ENCODE measurements around the gene CTBP2.

Gene CTBP2

GRCh38 chr10:125113691-125114371 lies 46.5 kb downstream of the CTBP2 start:
- H3K4me3 ChIP-seq (ENCODE audit: low read depth, low read length): no peak overlapping the region
- DNase-seq (ENCODE audit: low read depth): no peak

DNA sequence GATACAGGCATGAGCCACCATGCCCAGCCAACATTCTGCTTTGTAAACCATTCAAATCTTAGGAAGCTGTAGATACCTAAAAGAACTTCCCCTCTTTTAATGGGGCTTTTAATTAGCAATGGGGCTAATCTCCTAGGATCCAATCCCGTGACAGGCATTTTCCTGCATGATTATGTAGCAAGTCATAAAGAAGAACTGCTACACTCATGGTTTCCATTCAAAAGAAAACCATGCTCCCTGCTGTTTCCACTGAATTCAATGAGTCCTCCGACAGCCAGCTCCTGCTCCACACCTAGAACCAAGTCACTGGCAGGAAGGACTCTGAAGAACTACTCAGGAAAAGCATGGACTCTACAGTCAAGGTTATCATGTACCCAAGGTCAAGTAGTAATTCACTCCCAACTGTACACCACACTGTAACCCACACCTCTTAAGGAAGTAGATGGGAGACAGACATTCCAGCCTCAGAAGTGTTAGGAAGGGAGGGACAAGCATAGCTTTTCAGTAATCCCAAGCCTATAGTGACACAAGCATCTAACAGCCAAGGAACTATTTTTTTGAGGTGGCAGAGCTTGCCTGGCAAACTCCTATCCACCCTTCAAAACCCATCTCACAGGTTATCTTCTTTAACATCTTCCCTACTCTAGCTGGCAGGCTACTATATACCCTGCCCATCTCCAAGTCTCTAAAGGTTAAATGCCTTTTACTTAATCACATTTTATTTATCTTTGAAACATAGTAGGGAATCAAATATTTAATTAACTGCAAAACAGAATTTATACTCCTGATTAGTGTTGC lies 47.5 kb downstream of the CTBP2 start:
- no peak for DNase-seq (ENCODE audit: low read depth)
- H3K4me3 ChIP-seq (ENCODE audit: low read depth, low read length): no peak overlapping the region

- H3K4me3 ChIP-seq (ENCODE audit: low read depth, low read length): no peak overlapping the region
- DNase-seq (ENCODE audit: low read depth): no peak
Measured at GRCh38 chr10:125111118-125111727, 49.1 kb downstream of the CTBP2 start.

- H3K4me3 ChIP-seq (ENCODE audit: low read depth, low read length): no peak overlapping the region
- DNase-seq (ENCODE audit: low read depth): no peak
Measured at GRCh38 chr10:125107965-125108580, 52.3 kb downstream of the CTBP2 start.

- H3K4me3 ChIP-seq (ENCODE audit: low read depth, low read length): no peak overlapping the region
- DNase-seq (ENCODE audit: low read depth): no peak
Measured at GRCh38 chr10:125107166-125107949, 53.0 kb downstream of the CTBP2 start.

- no peak overlapping the region for H3K4me3 ChIP-seq (ENCODE audit: low read depth, low read length)
- DNase-seq (ENCODE audit: low read depth): no peak
Measured at GRCh38 chr10:125106586-125106985, 53.8 kb downstream of the CTBP2 start.

DNA sequence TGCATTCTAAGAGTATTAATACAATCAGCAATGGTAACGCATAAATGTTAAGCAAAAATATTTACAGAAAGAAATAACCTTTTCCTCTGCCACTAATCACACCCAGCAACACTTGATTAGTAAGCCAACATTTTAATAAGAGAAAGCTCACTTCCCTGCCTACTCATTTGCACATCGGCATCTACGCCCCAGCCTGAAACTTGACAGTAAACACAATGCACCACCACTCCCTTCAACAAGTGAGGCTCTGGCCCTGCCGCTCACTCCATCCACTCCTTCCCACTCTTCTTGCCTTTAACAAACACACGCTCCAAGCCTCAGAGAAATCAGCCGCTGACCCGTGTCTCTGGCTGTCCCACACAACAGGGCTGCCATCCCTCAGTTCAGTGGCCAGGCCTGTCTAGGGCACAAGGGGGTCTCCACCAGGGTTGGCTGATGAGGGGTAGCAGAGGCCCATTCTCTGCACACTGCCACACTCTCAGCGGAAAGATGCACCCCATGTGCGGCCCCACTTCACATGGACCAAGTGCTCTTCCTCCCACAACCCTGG lies 54.6 kb downstream of the CTBP2 start:
- no peak for DNase-seq (ENCODE audit: low read depth)
- no peak overlapping the region for H3K4me3 ChIP-seq (ENCODE audit: low read depth, low read length)

- no peak for DNase-seq (ENCODE audit: low read depth)
- H3K4me3 ChIP-seq (ENCODE audit: low read depth, low read length): no peak overlapping the region
Measured at GRCh38 chr10:125105155-125105554, 55.2 kb downstream of the CTBP2 start.

- DNase-seq (ENCODE audit: low read depth): no peak
- H3K4me3 ChIP-seq (ENCODE audit: low read depth, low read length): no peak overlapping the region
Measured at GRCh38 chr10:125104559-125104958, 55.8 kb downstream of the CTBP2 start.

DNA sequence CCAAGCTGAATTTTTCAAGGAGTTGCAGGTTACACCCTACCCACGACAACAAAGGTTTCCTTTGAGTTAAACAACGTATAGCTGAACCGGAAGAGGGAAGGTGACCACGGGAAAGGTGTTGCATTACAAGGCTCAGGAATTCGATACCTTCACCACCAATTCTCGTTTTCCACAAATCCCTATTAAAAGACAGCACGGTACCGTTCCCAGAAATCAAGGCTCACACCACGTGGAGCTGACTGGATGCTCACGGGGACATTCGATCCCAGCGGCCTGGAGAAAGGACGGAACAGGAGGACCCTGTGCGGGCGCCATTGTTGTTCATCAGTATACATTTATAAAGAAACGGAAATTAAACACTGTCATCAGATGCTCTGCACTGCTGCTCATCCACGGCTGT lies 56.4 kb downstream of the CTBP2 start:
- no peak for DNase-seq (ENCODE audit: low read depth)
- H3K4me3 ChIP-seq (ENCODE audit: low read depth, low read length): no peak overlapping the region

- H3K4me3 ChIP-seq (ENCODE audit: low read depth, low read length): no peak overlapping the region
- no peak for DNase-seq (ENCODE audit: low read depth)
Measured at GRCh38 chr10:125103466-125103865, 56.9 kb downstream of the CTBP2 start.

DNA sequence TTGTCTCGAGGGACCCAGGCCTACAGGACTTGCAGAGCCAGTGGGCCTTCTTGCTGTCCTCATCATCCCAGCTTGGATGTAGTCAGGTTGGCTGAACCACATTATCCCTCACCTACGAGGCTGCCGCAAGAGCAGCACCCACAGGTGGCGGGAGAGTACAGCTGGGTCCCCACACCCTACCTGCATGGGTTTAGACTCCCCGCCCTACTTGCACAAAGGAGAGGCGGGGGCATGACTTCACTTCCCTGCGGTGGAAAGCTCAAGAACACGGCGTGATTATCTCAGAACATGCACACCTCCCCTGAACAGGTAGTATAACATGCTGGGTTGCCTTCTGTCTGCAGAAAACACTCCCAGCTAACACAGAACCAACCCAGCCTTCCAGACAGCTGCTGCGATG lies 57.5 kb downstream of the CTBP2 start:
- DNase-seq (ENCODE audit: low read depth): no peak
- H3K4me3 ChIP-seq (ENCODE audit: low read depth, low read length): no peak overlapping the region

- DNase-seq (ENCODE audit: low read depth): no peak
- no peak overlapping the region for H3K4me3 ChIP-seq (ENCODE audit: low read depth, low read length)
Measured at GRCh38 chr10:125102246-125102645, 58.1 kb downstream of the CTBP2 start.

DNA sequence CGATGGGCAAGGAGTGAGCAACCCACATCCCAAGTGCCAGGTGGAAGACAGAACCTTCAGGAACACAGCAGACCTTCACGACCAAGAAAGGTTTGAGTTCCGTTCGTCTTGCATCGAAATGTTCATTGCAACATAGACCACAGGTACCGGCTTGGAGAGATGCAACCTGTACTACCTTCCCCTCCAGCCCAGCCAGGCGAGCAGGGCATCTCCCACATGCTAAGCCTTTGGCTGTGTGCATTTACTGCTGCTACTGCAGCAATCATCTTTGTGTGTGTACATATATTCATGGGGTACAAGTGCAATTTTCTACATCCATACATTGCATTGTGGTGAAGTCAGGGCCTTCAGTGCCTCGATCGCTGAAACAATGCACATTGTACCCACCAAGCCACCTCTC lies 58.8 kb downstream of the CTBP2 start:
- no peak for DNase-seq (ENCODE audit: low read depth)
- no peak overlapping the region for H3K4me3 ChIP-seq (ENCODE audit: low read depth, low read length)

GRCh38 chr10:125101049-125101448 lies 59.3 kb downstream of the CTBP2 start:
- no peak overlapping the region for H3K4me3 ChIP-seq (ENCODE audit: low read depth, low read length)
- DNase-seq (ENCODE audit: low read depth): no peak

DNA sequence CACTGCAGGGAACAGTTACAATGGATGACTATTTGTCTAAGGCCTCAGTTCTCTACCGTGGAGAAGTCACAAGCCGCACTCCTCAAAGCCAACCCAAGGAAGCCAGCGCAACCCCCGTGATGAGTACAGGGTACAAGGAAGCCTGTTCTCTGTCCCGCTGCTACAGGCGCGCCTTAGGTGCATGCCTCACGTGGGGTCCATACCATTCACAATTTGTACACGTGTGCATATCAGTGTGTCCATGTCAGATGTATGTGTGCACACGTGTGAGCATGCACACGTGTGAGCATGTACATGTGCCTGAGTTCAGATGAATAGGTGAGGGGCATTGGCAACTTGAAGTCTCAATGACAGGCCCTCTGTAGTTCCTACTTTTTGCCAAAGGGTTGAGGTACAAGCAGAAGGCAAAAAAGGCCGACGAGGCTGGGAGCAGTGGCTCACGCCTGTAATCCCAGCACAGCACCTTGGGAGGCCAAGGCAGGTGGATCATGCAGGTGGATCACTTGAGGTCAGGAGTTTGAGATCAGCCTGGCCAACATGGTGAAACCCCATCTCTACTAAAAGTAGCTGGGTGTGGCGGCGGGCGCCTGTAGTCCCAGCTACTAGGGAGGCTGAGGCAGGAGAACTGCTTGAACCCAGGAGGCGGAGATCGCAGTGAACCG lies 62.8 kb downstream of the CTBP2 start:
- no peak for DNase-seq (ENCODE audit: low read depth)
- no peak overlapping the region for H3K4me3 ChIP-seq (ENCODE audit: low read depth, low read length)

DNA sequence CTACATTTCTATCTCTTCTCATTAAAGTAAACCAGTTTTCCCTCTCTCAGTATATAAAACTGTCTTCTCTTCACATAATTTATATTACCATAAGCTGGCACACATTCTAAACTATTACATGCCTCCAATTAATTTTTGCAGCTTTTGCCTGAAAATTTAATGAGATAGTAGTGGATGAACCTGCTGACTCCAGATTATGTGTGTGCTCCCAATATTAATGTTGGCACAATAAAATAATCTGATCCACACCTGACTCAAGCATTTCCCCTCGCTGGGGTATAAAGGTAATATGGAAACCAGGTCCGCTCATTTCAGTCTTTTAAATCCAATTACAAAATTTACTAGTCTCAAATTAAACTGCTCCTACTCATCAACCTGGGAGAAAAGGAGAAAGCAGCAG lies 63.4 kb downstream of the CTBP2 start:
- DNase-seq (ENCODE audit: low read depth): no peak
- H3K4me3 ChIP-seq (ENCODE audit: low read depth, low read length): no peak overlapping the region

DNA sequence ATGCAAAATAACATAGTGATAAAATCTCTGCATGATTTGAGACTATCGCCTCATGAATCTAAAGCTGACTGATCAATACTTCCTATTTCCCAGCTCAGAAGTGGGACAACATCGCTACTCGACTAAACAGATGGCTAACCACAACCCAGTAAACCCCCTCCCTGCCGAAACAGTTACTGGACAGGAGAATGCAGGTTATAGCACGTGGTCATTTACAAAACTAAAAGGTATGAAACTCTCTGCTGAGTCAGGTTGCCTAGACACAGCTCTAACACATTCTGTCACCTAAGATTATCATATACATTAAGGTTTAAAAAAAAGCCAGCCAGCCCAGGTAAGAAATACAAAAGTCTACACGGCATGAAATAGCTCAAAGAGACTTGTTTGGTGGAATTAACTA lies 64.0 kb downstream of the CTBP2 start:
- H3K4me3 ChIP-seq (ENCODE audit: low read depth, low read length): no peak overlapping the region
- DNase-seq (ENCODE audit: low read depth): no peak

DNA sequence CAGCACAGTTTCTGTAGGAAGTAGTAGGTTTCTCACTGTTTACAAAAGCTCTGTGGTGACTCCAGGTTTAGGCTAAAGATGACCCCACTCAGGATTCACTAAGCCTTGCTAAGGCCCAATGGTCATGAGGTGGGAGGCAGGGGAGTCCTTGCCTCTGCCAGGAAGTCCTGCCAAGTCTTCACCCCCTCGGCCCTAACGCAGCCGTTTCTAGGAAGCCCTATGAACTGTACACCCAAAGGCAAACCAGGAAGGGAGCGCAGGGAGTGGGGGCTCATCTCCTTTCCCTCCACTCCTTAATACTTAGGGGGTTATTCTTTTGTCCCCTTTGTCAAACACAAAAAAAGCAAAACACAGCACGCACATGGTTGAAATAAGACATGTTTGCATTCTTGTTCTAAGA lies 64.6 kb downstream of the CTBP2 start:
- no peak for DNase-seq (ENCODE audit: low read depth)

More for the DNA sequence above, 64.6 kb downstream of the CTBP2 start:
- H3K4me3 ChIP-seq (ENCODE audit: low read depth, low read length): no peak overlapping the region

Data from skeletal muscle cell (primary cell).